Measurements from ENCODE around the gene GRM1. TPM values are rescaled to one million over a fixed set of nuclear protein-coding genes. Genes with fewer than 3 reads are reported as not detected.

Gene GRM1
- total RNA-seq, 2 donors from 2014 or later, result 0.68 TPM; not detected in 1

- Histone ChIP-seq H3K4me3 (no peak overlapping the region), H3K4me1 (replicated peaks) (no peaks in the 10 kb centered on the region), H3K27ac (no peak overlapping the region), H3K36me3 (no peaks in the 10 kb centered on the region), H3K27me3 (replicated peaks; ENCODE audit: insufficient read depth) (no peaks in the 10 kb centered on the region), H3K9me3 (no peaks in the 10 kb centered on the region)
- intact Hi-C loops (cut with DNase I), result no loop called here
- 66% methylated on average over 5 of the region's 5 CpGs for WGBS
- no peak for DNase-seq (ENCODE audit: low spot score)
- no peak for TF ChIP-seq POLR2A (IDR thresholded peaks at IDR 0.05)
- TF ChIP-seq CTCF (IDR thresholded peaks at IDR 0.05), result no peak
- TF ChIP-seq POLR2AphosphoS5 (IDR thresholded peaks at IDR 0.05), result no peak
Measured at GRCh38 chr6:146113084-146113623, 84.3 kb downstream of the GRM1 start.

- no peak for DNase-seq (ENCODE audit: low spot score)
- Histone ChIP-seq H3K36me3 (no peaks in the 10 kb centered on the region), H3K27me3 (replicated peaks; ENCODE audit: insufficient read depth) (no peaks in the 10 kb centered on the region), H3K4me3 (no peak overlapping the region), H3K27ac (no peak overlapping the region), H3K4me1 (replicated peaks) (no peaks in the 10 kb centered on the region), H3K9me3 (no peaks in the 10 kb centered on the region)
- TF ChIP-seq CTCF (IDR thresholded peaks at IDR 0.05) (no peak), POLR2AphosphoS5 (IDR thresholded peaks at IDR 0.05) (no peak), POLR2A (IDR thresholded peaks at IDR 0.05) (no peak)
- WGBS, result 82% methylated on average over 4 of the region's 4 CpGs
- intact Hi-C loops (cut with DNase I), result no loop called here
Measured at GRCh38 chr6:146123616-146124015, 94.8 kb downstream of the GRM1 start.

GRCh38 chr6:146127447-146128215 is 98.8 kb downstream of the GRM1 start:
- Histone ChIP-seq H3K27ac (no peak overlapping the region), H3K27me3 (replicated peaks; ENCODE audit: insufficient read depth) (no peaks in the 10 kb centered on the region), H3K4me1 (replicated peaks) (no peaks in the 10 kb centered on the region), H3K36me3 (no peaks in the 10 kb centered on the region), H3K9me3 (no peaks in the 10 kb centered on the region), H3K4me3 (no peak overlapping the region)
- no peak for DNase-seq (ENCODE audit: low spot score)
- WGBS, result 70% methylated on average over 2 of the region's 2 CpGs
- intact Hi-C loops (cut with DNase I), result no loop called here
- TF ChIP-seq POLR2AphosphoS5 (IDR thresholded peaks at IDR 0.05) (no peak), POLR2A (IDR thresholded peaks at IDR 0.05) (no peak), CTCF (IDR thresholded peaks at IDR 0.05) (no peak)

- Histone ChIP-seq H3K36me3 (no peaks in the 10 kb centered on the region), H3K4me3 (no peak overlapping the region), H3K27ac (no peak overlapping the region), H3K9me3 (no peaks in the 10 kb centered on the region), H3K4me1 (replicated peaks) (no peaks in the 10 kb centered on the region), H3K27me3 (replicated peaks; ENCODE audit: insufficient read depth) (no peaks in the 10 kb centered on the region)
- WGBS, result 90% methylated on average over 2 of the region's 2 CpGs
- no peak for DNase-seq (ENCODE audit: low spot score)
- TF ChIP-seq CTCF (IDR thresholded peaks at IDR 0.05), result no peak
- TF ChIP-seq POLR2AphosphoS5 (IDR thresholded peaks at IDR 0.05), result no peak
- TF ChIP-seq POLR2A (IDR thresholded peaks at IDR 0.05), result no peak
- intact Hi-C loops (cut with DNase I), result no loop called here
Measured at GRCh38 chr6:146133866-146134265, 105.0 kb downstream of the GRM1 start.

GRCh38 chr6:146135167-146135566 is 106.3 kb downstream of the GRM1 start:
- Histone ChIP-seq H3K9me3 (no peaks in the 10 kb centered on the region), H3K27ac (no peak overlapping the region), H3K36me3 (no peaks in the 10 kb centered on the region), H3K27me3 (replicated peaks; ENCODE audit: insufficient read depth) (no peaks in the 10 kb centered on the region), H3K4me1 (replicated peaks) (no peaks in the 10 kb centered on the region), H3K4me3 (no peak overlapping the region)
- no peak for DNase-seq (ENCODE audit: low spot score)
- TF ChIP-seq POLR2AphosphoS5 (IDR thresholded peaks at IDR 0.05) (no peak), CTCF (IDR thresholded peaks at IDR 0.05) (no peak), POLR2A (IDR thresholded peaks at IDR 0.05) (no peak)
- WGBS, result 95% methylated on average over 2 of the region's 2 CpGs
- intact Hi-C loops (cut with DNase I), result no loop called here

Measured in prostate gland (tissue), 2 donors.